HG03175 (cell line): ENCODE data around the gene ETV1.
A peak's percentile ranks its signal among the peaks of the same experiment; 100 is the strongest.

Experiments
- ATAC-seq: cut with Tn5 transposase; IDR thresholded peaks from one replicate; pipeline ENCODE4 v1.9.1; 2021; ENCODE audit warnings: mild to moderate bottlenecking, moderate library complexity; ENCODE audit not compliant: unreplicated experiment

The ETV1 gene

GRCh38 chr7:13989126-13989948 lies at the start of gene ETV1:
TSS of gene ETV1 (minus strand) at chr7:13989666. CDS start at chr7:13989052, 614 bp downstream.
- ATAC-seq = no peak

- no peak for ATAC-seq
Measured at GRCh38 chr7:14024406-14024805, 34.9 kb upstream of the ETV1 start.

GRCh38 chr7:14023838-14024237 lies 34.4 kb upstream of the ETV1 start:
- ATAC-seq = no peak

- no peak for ATAC-seq
Measured at GRCh38 chr7:14023342-14023741, 33.9 kb upstream of the ETV1 start.

GRCh38 chr7:14021069-14021468 lies 31.6 kb upstream of the ETV1 start:
- ATAC-seq = no peak

GRCh38 chr7:14020339-14020900 lies 31.0 kb upstream of the ETV1 start:
- ATAC-seq = no peak

GRCh38 chr7:14018751-14019150 lies 29.3 kb upstream of the ETV1 start:
- ATAC-seq = no peak

GRCh38 chr7:14016950-14017349 lies 27.5 kb upstream of the ETV1 start:
- ATAC-seq = no peak

- ATAC-seq = no peak
Measured at GRCh38 chr7:14013898-14014297, 24.4 kb upstream of the ETV1 start.

GRCh38 chr7:14009453-14010418 lies 20.3 kb upstream of the ETV1 start:
- no peak for ATAC-seq

- no peak for ATAC-seq
Measured at GRCh38 chr7:14001139-14001538, 11.7 kb upstream of the ETV1 start.

- no peak for ATAC-seq
Measured at GRCh38 chr7:14000247-14000646, 10.8 kb upstream of the ETV1 start.

GRCh38 chr7:13998866-13999265 lies 9.4 kb upstream of the ETV1 start:
- ATAC-seq = no peak

GRCh38 chr7:13992596-13992964 lies 3.1 kb upstream of the ETV1 start:
- no peak for ATAC-seq

GRCh38 chr7:13991791-13992595 lies 2.5 kb upstream of the ETV1 start:
- ATAC-seq = no peak

- peak; percentile 61 for ATAC-seq
Measured at GRCh38 chr7:13990984-13991790, 1.7 kb upstream of the ETV1 start.

GRCh38 chr7:13990319-13990983 lies 985 bp upstream of the ETV1 start:
- ATAC-seq = peak; percentile 69

- ATAC-seq = no peak
Measured at GRCh38 chr7:13989949-13990305, 461 bp upstream of the ETV1 start.

- ATAC-seq = no peak
Measured at GRCh38 chr7:13988731-13989125, 738 bp downstream of the ETV1 start.
